AG09309 (cell line): ENCODE results near the gene TCERG1L.

ENCODE experiments used
- DNase-seq: peaks from one replicate; pipeline ENCODE4 v3.0.0-alpha.2; 2010; ENCODE audit warnings: low read depth
- H3K4me3 ChIP-seq: 2 replicates; pipeline ENCODE4 v1.5.1; 2011; ENCODE audit warnings: mild to moderate bottlenecking, low read depth, low read length, moderate library complexity; ENCODE audit not compliant: control insufficient read depth
- CTCF ChIP-seq: IDR thresholded peaks from 2 replicates; pipeline ENCODE4 v1.5.1; 2011; ENCODE audit warnings: mild to moderate bottlenecking, low read depth, low read length, inconsistent platforms; ENCODE audit not compliant: insufficient read depth, control insufficient read depth; ENCODE audit errors: missing control alignments

TCERG1L gene

GRCh38 chr10:131089150-131089549 is 222.4 kb downstream of the TCERG1L start:
- TF ChIP-seq CTCF: no peak
- no peak for DNase-seq
- no peak overlapping the region for H3K4me3 ChIP-seq

DNA sequence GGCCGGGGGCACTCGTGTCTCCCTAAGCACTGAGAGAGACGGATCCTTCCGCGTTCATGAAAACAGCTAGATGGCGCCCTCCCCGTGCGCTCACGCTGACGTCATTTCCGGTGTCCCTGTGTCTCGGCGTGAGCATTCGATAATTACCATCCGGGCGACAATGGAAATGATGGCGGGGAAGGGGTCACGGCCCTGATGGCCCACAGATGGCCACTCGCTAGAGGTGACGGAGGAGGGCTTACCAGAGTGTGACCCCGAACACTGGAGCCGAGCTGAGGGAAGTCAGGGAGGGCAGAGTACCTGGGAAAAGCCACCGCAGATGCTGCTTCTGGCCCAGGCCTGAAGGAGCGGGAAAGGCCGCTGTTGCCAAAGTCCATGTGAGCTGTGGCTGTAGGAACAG is 222.9 kb downstream of the TCERG1L start:
- DNase-seq: no peak
- H3K4me3 ChIP-seq: no peak overlapping the region
- TF ChIP-seq CTCF: no peak

DNA sequence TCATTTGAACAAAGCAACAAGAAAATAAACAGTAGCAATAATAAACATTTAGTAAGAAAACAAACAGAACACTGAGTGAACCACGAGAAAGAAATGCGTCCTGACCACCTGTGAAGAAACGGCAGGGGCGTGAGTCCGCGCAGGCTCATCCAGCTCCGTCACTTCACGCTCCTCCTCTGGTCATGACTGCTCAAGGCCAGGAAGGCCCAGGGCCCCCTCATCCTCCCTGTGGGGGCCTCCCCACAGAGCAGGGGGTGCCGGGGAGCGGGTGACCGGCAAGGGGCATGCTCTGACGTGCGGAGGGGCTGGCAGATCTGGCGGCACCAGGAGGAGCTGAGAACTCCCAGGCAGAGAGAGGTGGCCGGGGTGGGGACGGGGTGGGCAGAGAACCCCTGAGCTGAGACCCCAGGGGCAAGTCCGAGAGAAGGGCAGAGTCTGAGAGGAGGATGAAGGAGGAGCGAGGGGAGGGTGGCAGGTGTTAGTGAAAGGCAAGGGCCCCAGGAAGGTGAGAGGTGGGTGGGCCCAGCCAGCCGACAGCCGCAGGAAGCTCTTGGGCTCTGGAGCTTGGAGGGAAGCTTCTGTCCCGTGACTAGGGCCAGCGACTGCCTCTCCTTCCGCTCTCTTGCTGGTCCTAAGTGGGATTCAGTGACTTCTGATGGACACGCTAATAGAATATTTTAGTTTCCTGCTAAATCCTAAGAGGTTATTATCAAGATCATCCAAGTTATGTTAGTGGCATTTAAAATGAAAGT is 223.9 kb downstream of the TCERG1L start:
- no peak overlapping the region for H3K4me3 ChIP-seq
- no peak for TF ChIP-seq CTCF
- no peak for DNase-seq

- DNase-seq: no peak
- no peak for TF ChIP-seq CTCF
- H3K4me3 ChIP-seq: no peak overlapping the region
Measured at GRCh38 chr10:131086511-131086910, 225.0 kb downstream of the TCERG1L start.

- TF ChIP-seq CTCF: no peak
- DNase-seq: no peak
Measured at GRCh38 chr10:131086094-131086493, 225.4 kb downstream of the TCERG1L start.

DNA sequence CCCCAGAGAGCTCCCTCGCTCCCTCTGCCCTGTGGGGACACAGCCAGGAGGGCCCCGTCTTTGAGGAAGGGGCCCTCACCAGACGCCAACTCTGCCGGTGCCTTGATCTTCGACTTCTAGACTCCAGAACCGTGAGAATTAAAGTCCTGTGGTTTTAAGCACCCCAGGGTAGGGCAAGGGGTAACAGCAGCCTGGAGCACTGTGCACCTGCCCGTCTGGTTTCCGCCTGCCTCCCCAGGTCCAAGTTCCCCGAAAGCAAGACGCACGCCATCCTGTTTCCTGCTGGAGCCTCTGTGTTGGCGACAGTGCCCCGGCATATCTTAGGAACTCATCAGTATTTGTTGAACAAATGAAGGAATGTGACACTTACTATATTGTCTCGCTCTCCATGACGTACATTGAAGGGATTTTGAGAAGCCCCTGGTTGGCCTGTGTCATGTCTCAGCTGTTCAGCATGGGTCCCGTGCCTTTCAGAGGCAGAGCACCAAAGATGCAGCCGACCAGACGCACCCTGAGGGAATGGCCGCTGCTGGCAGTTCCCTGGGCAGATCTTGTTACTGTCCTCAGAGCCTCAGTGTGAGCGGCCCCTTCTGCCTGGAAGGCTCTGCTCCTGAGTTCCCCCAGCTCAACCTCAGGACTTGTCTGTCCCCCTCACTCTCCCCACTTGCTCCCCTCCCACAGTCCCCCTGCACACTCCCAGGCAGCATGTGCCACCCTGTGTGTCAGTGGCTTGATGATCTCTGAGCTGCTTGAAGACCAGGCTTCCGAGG is 226.2 kb downstream of the TCERG1L start:
- no peak for TF ChIP-seq CTCF
- H3K4me3 ChIP-seq: no peak overlapping the region
- no peak for DNase-seq

More at GRCh38 chr10:131086094-131086493, 225.4 kb downstream of the TCERG1L start:
- no peak overlapping the region for H3K4me3 ChIP-seq

DNA sequence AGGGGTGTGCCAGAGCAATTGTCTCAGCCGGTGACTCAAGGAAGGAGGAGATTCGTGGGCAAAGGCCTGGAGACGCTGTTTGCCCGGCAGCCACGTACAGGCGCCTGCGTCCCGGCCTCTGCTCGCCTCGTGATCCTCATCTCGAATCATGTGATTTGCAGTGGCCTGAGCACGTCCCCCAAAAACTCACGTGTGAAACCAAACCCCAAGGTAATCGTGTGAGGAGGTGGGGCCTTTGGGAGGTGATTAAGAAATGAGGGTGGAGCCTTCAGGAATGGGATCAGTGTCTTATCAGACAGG is 226.8 kb downstream of the TCERG1L start:
- no peak for DNase-seq
- H3K4me3 ChIP-seq: no peak overlapping the region
- TF ChIP-seq CTCF: no peak
